Dermis blood vessel endothelial cell (primary cell): Measurements from ENCODE around the gene SCO2. TPM values are rescaled to one million over a fixed set of nuclear protein-coding genes. Genes with fewer than 3 reads are reported as not detected.
A peak's percentile ranks its signal among the peaks of the same experiment; 100 is the strongest.
"Not testable (repeated sequence)": the region's sequence is repeated elsewhere in the genome, so short reads cannot be mapped to it uniquely, and the experiment has no call there.

Experiments used
- DNase-seq: peaks from one replicate; pipeline ENCODE4 v3.0.0; 2010
- total RNA-seq: library from RNA; depleted of rRNA; stranded (reverse); fragments of >200 nt; gene quantifications from 2 replicates; pipeline ENCODE4 v1.2.3, GENCODE V29; 2014

Gene SCO2
- total RNA-seq, 1 donor from 2014 or later = 5.6 TPM

DNA sequence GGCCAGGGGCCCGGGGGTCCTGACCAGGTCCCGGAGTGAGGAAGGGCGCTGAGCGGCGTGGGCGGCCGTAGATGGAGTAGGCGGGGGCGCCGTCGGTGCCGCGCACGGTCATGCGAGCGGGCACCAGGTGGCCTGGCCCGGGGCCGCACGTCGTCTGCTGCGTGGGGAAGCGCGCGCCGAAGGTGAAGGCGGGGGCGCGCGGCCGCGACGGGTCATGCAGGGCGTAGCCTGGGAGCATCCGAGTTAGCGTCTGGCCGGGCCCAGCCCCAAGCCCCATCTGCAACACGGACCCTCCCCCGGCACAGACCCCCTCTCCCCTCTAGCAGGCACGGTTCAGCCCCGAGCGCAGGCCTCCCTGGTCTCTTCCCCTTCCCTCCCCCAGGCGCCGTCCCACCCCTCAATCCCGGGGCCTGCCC is 6.2 kb upstream of the SCO2 start:
- DNase-seq = peak; percentile 22

DNA sequence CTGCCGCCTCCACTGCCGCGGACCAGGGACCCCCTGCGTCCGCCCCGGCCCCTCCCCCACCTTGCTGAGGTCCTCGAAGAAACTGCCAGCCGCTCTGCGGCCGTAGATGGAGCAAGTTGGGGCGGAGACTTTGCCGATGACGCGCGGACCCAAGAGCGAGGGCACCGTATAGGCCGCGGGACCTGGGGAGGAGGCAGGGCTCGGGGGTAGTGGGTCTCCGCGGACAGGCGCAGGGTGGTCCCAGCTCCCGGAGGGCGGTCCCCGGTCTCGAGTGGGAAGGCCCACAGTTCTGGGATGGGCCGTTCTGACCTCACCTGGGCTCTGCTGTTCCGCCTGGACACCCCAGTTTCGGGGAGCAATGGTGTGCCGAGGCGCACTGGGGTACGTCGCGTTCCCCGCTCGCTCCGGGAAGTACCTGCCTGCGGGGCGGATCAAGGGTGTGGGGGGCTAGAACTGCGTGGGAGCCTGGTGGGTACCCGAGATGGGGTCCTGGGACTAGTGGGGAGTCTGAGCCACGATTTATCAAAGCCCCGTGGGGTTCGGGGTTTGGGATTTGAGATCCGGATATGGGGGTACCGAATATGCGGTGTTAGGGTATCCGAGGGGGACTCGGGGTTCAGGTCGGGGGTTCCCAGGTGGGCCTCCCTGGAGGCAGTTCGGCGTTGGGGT is 5.6 kb upstream of the SCO2 start:
- DNase-seq = peak; percentile 68

DNA sequence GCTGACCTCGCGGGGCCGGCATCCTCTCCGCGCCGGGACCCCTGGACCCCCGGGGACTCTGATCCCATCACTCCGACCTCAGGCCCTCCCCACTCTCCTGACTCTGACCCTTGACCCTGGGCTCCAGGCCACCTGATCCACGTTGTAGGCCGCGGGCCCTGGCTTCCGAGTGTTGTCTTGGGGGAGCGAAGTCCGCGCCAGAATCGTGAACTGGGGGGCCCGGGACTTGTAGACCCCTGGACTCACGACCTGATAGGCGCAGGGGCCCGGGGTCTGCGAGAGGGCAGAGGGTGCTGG is 5.1 kb upstream of the SCO2 start:
- no peak for DNase-seq

DNA sequence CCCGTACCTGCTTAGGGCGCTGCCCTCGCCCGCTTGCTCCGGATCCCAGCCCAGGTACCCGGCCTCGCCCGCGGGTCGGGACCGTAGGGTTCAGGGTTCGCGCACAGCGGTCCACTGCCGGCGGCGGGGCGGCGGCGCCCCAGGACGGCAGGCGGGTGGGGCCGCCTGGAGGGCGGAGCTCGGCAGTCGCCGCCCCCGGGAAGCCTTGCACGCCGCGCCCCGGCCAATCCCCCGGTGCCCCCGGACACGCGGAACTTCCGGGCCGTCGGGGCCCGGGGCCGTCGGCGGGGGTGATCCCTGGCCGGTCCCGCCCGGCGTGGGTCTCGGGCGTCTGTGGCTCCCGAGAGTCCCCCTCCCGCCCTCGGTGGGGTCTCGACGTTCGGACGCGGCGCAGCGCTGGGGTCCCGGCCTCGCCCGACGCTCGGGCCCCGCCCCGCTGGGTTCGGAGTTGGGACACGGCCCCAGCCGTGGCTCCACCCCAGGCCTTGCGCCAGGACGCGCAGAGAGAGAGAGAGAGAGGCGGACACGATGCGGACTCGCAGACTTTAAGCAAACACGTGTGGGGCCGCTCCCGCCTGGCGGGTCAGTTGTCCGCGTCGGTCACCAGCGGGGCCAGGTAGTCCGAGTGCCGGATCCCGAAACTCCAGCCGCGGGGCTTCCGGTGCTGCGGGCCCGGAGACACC is 4.6 kb upstream of the SCO2 start, which contains the start of gene TYMP:
TYMP (minus strand) TSS at position 116 of the 683 bp plus-strand sequence. CDS start 303 bp downstream, outside the sequence.
- no peak for DNase-seq

DNA sequence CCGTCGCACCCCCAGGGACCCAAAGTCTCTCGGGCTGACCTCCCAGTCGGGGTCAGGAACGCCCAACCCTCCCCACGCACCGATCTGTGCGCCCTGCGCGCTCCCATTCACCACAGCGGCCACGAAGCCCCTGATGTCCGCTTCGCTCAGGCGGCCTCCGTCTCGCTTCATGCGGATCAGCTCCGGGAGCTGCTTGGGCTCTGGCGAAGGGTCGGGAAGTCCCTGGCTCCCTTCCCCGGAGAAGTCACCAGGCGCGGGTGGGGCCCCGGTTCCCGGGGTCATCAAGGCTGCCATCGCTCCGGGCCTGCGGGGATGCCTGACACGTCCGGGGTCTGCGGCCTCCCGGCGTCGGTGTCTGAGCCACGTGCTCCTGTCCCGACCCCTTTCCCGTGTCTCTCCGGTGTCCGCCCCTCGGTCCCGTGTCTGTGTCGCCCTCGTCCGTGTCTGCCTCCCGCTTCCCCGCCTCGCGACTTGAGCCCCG is 4.1 kb upstream of the SCO2 start:
- no peak for DNase-seq

DNA sequence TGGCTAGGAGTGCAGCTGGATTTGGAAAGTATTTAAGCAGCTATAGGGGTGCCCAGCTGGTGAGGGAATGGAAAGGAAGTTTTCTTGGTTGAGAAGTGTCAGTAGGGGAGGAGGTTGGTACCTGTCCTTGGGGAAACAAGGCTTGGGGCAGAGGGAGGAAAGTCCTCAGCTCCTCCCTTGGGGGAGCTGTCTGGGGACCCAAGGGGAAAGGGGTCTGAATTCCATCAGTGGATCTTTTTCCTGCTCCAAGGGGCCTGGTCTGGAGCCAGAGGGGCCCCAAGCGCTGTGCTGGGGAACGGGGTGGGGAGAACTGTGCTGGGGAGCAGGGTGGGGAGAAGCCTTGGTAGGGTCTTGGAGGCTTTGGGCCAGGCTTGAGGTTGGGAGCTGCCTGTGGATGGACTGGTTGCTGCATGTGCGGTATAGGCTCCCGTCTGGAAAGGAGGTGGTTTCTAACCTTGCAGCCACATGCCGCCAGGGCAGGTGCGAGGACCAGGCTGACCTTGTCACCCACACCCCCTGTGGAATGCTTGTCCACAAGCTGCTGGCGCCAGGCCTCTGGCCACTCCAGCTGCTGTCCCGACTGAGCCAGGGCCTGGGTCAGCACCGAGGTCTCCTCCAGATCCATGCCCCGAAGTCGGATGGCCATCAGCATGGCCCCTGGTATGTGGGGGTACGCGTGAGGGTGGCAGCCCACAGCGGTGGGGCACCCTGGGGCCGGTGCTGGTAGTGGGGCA is 3.5 kb upstream of the SCO2 start:
- DNase-seq = no peak

DNA sequence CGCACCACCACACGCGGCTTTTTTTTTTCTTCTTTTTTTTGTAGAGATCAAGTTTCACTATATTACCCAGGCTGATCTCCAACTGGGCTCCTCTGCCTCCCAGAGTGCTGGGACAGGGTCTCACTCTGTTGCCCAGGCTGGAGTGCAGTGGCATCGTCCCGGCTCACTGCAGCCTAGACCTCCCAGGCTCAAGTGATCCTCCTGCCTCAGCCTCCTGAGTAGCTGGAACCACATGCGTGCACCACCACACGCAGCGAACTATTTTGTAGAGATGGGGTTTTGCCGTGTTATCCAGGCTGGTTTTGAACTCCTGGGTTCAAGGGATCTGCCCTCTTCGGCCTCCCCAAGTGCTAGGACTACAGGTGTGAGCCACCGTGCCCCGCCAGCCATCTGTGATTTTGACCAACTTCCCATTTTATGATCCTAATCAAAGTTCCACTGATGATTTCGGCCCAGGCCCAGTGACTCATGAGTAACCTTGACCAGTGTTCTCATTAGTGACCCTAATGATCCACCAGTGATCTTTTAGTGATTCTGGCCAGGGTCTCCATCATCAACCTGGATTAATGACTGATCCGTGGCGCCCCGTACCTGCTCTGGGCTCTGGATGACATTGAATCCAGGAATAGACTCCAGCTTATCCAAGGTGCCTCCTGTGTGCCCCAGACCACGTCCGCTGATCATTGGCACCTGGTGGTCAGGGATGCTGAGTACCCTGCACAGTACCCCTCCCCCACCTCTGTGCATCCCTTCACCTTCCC is 2.7 kb upstream of the SCO2 start:
- DNase-seq = no peak

DNA sequence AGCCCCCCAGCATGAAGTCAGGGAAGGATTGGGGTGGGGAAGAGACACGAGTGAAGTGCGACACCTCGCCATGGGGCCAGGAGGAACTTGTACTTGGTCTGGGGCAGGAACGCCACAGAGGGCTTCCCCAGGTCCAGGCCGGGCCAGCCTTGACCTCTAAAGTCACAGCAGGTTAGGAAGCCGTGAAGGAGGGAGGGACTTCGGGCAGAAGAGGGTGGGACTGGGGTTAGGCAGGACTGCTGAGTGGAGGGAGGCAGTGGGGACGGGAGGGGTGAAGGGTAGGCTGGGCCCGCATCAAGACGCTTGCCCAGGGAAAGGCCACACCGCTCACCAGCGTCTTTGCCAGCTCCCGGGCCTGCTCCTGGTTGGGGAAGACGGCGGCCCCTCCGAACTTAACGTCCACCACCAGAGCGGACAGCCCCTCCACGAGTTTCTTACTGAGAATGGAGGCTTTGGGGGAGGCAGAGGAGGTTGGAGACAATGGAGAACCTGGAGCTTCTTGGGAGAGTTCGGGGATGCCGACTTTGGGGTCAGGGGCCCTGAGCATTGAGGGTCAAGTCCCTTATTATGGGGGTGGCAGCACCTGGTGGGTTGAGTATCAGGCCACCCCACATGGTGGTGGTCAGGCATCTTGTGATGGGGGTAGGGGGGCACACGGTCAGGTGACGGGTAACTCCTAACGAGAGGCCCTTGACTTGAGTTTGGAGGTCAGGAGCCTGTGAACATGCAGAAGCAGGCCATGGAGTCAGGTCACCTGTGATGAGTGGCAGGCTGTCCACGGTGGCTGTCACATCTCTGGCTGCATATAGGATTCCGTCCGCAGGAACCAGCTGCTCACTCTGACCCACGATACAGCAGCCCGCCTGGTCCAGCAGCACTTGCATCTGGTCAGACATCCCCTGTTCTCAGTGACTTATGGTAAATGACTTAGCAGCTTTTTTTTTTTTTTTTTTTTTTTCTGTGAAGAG is 1.7 kb upstream of the SCO2 start:
- no peak for DNase-seq

DNA sequence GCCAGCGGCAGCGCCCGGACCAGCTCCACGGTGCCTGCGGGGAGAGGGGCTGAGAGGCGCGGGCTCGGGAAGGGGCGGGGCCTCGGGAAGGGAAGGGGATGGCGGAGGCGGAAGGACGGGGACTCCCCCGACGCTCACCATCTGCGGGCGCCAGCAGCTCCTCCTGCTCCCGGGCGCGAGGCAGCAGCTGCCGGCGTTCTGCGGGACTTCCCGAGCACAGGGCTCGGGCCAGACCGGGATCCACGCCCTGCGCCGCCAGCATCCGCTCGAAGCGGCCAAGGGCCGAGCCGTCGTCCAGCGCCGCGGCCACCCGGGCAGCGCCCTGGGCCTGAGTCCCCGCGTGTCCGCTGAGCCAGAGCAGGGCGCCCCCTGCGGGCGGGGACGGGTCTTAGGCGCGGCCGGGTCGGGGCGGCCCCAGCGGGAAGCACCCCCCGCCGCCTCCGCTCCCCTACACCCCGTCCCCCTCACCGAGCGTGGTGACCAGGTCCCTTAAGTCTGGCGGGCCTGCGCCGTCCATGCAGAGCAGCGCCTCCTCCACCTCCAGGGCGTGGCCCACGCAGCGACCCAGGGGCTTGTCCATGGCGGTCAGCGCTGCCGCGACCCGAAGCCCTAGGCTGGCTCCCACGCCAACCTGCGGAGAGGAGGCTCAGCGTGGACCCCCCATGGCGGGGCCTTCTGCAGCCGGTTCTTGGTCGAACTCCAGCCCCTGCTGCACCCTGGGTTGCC is 873 bp upstream of the SCO2 start:
- DNase-seq = peak; percentile 76

DNA sequence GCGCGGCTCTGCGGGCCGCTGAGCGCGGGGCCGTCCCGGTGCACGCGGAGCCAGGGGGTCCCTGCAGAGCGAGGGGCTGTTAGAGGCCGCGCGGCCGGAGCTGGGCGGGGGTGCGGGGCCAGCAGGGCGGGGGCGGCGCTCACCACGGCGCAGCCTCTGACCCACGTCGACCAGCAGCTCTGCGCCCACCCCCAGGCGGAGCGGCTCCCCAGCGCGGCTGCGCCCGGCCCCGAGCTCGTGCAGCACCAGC is 385 bp upstream of the SCO2 start:
- no peak for DNase-seq

DNA sequence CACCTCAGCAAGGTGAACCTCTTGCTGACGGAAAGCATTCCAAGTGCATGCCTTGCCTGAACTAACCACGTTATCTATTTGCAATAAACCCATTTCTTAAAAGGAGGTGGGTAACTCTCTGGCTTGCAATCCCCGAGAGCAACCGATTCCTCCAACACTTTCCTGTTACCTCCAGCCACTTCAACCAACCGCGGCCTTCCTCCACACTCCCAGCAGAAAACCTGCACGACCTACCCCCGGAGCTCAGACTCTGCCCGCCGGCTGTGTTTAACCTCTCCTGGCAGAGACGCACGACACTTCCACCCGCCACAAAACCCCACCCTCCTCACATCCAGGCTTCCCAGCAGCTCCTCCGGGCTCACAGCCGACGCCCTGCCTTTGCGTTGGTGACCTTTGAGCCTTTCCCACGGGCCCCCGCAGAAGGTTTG is 708 bp downstream of the SCO2 start:
- DNase-seq = no peak

DNA sequence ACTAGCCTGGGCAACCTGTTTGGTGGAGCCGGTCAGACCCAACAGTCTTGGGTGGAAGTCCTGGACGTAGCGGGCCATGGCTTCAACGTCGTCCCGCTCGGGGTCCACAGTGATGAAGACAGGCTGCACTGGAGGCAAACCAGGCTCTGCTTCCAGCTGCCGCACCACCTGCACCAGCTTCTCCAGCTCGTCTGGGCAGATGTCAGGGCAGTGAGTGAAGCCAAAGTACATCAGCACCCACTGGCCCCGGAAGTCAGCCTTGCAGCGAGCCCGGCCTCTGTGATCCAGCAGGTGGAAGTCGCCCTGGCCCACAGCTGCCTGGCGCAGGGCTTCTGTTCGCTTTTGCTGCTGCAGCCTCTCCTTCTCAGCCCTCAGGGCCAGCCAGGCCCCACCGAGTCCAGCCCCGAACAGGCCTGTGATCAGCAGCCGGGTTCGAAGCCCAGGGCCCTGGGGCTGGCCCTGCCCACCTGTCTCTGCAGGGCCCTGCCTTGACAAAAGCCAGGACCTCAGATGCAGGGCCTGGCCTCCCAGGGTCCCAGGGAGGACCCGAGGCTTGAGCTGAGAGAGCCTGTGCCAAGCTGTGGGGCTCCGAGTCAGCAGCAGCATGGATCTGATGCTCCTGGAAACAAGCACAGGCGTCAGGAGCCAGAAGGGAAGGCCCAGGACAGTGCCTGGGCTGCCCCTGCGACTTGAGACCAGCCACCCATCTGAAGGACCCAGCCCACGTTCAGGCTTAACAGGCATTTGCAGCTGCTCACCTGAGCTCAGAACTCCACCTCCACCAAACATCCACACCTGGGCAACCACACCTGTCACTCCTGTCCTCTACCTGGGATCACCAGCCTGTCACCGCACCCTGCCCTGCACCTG is 1.4 kb downstream of the SCO2 start:
- no peak for DNase-seq

DNA sequence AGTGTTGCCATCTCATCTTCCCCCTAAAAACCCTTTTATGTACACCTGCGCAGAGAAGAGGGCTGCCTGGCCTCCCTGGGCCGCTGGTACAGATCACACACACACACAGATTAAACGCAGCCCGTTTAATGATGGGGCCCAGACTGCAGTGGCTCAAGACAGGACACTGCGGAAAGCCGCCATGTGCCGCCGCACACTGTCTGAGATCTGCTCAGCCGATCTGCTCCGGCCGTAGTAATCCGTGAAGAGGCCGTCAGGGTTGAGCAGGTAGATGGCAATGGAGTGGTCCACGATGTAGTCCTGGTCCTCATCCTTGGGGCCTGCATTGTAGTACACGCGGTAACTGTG is 2.0 kb downstream of the SCO2 start:
- no peak for DNase-seq

DNA sequence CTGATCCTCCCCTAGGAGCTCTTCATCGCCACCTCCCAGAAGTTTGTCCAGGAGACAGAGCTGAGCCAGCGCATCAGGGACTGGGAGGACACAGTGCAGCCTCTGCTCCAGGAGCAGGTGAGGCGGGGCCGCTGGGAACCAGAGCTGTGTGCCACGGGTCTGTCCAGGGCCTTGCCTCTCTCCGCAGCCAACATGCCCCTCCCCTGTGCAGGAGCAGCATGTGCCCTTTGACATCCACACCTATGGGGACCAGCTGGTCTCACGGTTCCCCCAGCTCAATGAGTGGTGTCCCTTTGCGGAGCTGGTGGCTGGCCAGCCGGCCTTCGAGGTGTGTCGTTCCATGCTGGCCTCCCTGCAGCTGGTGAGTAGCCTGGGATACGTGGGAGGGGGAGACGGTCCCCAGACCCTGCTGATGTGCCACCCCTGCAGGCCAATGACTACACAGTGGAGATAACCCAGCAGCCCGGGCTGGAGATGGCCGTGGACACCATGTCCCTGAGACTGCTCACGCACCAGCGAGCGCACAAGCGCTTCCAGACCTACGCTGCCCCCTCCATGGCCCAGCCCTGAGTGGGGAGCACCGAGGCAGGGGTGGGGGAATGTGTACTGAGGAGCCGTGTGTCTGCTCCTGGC is 2.5 kb downstream of the SCO2 start:
- DNase-seq = no peak

DNA sequence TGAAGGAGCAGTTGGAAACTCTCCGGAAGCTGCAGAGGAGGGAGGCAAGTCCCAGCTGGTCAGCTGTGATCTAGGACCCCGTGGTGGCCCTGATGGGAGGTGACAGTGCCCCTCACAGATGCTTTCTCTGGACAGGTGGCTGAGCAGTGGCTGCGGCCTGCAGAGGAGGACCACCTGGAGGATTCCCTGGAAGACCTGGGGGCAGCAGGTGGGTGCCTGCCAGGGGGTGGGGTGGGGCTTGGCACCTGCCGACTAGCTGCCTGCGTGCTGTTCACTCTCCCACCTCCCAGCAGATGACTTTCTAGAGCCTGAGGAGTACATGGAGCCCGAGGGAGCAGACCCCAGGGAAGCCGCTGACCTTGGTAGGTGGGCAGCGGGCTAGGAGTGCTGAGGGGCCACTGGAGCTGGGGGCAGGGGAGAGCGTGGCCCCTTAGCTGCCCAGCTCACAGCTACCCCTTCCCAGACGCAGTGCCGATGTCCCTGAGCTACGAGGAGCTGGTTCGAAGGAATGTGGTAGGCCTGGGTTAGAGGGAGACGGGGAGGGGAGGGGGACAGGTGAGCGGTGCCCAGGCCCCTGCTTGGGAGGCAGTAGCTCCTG is 3.1 kb downstream of the SCO2 start:
- DNase-seq = no peak

DNA sequence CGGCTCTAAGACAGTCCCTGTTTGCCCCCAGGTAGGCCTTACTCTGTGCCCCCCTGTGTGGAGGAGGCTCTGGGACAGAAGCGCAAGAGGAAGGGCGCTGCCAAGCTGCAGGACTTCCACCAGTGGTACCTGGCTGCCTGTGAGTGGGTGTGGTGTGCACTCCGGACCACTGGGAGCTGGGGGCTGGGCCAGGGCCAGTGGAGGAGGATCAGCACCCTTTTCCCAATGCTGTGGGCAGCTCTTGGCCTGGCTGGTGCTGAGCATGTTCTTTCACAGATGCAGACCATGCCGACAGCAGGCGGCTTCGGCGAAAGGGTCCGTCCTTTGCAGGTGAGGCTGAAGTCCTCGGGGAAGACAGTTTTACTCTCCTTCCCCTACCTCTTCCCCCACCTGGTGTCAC is 3.7 kb downstream of the SCO2 start:
- DNase-seq = no peak

DNA sequence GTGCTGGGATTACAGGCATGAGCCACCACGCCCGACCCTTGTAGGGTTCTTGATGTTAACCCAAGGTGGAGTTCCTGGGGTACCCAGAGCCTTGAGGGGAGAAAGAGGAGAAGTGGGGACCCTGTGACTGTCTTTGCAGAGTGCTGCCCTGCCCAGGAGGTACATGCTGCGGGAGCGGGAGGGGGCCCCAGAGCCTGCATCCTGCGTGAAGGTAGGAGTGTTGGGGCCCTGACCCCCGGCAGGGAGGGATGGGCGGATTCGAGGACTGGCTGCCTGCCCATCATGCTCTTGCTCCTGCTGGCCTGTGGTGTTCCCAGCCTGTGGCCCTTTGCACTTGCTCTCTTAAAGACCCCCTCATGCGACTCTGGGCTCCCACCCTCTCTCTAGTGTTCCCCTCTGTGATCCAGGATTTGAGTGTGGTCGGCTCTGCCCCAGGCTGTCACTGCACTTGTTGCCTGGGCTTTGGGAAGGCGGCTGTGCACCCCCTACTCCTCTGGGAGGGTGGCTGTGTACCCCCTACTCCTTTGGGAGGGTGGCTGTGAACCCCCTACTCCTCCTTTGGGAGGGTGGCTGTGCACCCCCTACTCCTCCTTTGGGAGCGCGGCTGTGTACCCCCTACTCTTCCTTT is 4.5 kb downstream of the SCO2 start:
- DNase-seq = no peak

DNA sequence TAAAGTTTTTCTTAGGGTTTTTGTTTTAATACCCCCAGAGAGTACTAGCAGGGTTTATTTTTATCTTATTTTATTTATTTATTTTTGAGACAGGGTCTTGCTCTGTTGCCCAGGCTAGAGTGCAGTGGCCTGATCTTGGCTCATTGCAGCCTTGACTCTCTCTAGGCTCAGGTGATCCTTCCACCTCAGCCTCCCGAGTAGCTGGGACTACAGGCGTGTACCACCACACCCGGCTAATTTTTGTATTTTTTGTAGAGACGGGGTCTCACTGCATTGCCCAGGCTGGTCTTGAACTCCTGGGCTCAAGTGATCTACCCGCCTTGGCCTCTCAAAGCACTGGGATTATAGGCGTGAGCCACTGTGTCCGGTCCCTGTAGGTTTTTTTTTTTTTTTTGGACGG is 5.2 kb downstream of the SCO2 start:
- not testable (repeated sequence) for DNase-seq

DNA sequence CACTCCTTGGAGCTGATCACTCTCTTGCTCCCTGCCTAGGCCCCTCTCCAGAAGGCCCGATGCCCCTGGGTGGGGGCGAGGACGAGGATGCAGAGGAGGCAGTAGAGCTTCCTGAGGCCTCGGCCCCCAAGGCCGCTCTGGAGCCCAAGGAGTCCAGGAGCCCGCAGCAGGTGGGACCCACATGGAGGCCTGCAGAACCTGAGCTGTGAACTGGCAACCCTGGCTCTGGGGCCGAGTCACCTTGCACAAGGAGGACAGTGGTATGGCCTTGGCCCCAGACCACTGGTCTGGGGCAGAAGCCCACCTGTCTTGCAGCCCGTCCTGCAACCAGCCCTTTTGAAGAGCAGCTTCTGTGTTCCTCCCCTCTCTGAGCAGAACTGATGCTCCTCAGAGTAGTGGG is 6.2 kb downstream of the SCO2 start:
- DNase-seq = no peak
